Skeletal muscle cell (primary cell): Measurements from ENCODE around the gene KLK4.

Experiments
- DNase-seq: peaks from one replicate; pipeline ENCODE4 v3.0.0-alpha.2; 2010; ENCODE audit warnings: low read depth
- H3K4me3 ChIP-seq: 2 replicates; pipeline ENCODE4 v1.5.1; 2011; ENCODE audit warnings: low read depth, mild to moderate bottlenecking, control low read depth, low read length, moderate library complexity

The KLK4 gene

GRCh38 chr19:50891253-50891625 is 20.0 kb downstream of the KLK4 start:
- no peak for DNase-seq
- H3K4me3 ChIP-seq: no peak overlapping the region

DNA sequence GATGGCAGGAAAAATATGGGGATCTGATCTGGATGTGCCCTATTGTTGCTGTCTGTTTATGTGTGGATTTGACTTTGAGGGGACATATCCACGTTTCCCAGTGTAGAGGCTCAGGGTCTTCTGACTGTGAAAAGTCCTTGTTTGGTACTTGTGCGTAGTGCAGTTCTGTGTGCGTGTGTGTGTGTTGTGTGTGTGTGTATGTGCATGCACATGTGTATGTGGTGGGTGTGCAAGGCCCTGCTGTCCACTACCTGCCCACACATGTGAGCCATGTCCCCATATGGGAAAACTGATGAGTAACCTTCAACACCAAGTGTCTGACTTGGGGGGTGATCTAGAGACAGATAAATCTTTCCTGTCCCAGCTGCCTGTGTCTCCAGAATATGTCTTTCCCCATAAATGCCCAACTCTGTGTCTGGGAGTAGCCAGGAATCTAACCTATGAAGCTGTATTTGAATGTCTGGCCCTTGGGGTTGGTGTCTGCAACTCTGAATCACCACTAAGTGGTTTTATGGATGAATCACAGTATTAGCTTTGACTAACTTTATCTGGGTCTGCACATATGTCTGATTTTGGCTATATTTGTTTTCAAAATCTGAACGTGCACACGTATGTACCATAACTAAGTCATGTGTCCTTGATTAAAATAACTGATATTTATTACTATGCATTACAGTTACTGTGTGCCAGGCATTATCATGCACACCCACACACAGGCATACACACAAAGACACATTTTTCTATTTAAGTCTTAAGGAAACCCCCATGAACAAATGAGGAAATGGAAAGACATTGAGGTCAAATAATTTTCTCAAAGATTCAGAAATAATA is 20.6 kb downstream of the KLK4 start:
- no peak overlapping the region for H3K4me3 ChIP-seq
- DNase-seq: no peak

DNA sequence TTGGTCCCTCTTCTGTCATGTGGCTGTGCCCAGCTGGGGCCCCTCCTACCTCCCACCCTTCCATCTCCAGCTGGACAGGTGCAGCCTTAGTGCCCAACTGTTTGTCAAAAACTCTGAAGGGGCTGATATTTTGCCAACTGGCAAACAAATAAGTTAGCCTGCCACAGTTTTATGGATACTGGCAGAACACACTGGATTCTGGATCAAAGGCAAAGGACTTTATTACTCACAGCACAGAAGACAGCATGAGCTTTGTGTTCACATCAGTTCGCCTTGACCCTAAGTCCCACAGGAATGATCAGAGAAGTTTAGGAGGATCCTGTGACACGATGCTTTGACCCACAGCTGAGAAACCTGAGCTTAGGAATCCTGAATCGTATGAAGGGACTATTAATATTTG is 21.6 kb downstream of the KLK4 start:
- no peak overlapping the region for H3K4me3 ChIP-seq
- DNase-seq: no peak

GRCh38 chr19:50882188-50882587 is 29.0 kb downstream of the KLK4 start:
- H3K4me3 ChIP-seq: no peak overlapping the region
- DNase-seq: no peak

DNA sequence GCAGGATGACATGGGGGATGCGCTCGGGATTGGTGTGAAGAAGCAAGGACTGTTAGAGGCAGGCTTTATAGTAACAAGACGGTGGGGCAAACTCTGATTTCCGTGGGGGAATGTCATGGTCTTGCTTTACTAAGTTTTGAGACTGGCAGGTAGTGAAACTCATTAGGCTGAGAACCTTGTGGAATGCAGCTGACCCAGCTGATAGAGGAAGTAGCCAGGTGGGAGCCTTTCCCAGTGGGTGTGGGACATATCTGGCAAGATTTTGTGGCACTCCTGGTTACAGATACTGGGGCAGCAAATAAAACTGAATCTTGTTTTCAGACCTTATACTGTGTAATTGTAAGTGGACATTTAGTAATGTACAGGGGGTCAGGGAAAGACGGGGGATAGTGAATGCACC is 31.0 kb downstream of the KLK4 start:
- H3K4me3 ChIP-seq: no peak overlapping the region
- DNase-seq: no peak

DNA sequence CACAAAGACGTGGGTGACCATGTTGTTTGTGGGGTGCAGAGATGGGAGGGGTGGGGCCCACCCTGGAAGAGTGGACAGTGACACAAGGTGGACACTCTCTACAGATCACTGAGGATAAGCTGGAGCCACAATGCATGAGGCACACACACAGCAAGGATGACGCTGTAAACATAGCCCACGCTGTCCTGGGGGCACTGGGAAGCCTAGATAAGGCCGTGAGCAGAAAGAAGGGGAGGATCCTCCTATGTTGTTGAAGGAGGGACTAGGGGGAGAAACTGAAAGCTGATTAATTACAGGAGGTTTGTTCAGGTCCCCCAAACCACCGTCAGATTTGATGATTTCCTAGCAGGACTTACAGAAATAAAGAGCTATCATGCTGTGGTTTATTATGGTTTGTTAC is 32.3 kb downstream of the KLK4 start:
- no peak for DNase-seq

DNA sequence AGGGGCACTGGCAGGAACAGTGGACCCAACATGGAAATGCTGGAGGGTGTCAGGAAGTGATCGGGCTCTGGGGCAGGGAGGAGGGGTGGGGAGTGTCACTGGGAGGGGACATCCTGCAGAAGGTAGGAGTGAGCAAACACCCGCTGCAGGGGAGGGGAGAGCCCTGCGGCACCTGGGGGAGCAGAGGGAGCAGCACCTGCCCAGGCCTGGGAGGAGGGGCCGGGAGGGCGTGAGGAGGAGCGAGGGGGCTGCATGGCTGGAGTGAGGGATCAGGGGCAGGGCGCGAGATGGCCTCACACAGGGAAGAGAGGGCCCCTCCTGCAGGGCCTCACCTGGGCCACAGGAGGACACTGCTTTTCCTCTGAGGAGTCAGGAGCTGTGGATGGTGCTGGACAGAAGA is 33.9 kb downstream of the KLK4 start:
- no peak overlapping the region for H3K4me3 ChIP-seq
- DNase-seq: no peak

More for the DNA sequence above, 32.3 kb downstream of the KLK4 start:
- H3K4me3 ChIP-seq: no peak overlapping the region

DNA sequence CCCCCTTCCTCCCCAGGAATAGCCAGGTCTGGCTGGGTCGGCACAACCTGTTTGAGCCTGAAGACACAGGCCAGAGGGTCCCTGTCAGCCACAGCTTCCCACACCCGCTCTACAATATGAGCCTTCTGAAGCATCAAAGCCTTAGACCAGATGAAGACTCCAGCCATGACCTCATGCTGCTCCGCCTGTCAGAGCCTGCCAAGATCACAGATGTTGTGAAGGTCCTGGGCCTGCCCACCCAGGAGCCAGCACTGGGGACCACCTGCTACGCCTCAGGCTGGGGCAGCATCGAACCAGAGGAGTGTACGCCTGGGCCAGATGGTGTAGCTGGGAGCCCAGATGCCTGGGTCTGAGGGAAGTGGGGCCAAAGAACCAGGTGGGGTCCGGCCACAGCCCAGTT is 34.7 kb downstream of the KLK4 start:
- DNase-seq: no peak
- H3K4me3 ChIP-seq: no peak overlapping the region

DNA sequence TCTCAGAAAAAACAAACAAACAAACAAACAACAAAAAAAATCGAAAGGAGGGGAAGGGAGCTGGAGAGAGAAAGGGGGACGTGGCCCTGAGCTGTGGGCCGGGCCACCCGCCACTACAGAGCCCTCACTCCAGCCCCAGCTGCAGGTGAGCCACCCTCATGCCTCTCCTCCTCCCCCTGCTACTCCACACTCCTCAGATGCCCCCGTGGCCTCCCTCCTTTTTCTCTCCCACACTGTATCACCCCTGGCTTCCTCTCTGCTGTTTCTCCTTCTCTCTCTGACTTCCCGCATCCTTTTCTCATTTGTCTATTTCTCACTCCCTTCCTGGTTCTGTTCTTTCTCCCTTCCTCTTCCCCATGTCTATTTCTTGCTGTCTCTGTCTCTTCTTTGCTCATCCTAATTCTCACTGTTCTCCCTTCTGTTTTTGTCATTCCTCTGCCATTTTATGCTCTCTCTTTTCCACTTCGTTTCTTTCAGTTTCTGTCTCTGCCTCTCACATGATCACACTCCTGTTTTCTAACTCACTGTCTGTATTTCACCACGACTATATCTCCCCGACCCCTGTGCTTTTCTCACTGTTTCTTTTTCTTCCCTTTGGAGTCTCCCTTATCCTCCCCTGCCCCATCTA is 35.3 kb downstream of the KLK4 start:
- H3K4me3 ChIP-seq: no peak overlapping the region
- no peak for DNase-seq

DNA sequence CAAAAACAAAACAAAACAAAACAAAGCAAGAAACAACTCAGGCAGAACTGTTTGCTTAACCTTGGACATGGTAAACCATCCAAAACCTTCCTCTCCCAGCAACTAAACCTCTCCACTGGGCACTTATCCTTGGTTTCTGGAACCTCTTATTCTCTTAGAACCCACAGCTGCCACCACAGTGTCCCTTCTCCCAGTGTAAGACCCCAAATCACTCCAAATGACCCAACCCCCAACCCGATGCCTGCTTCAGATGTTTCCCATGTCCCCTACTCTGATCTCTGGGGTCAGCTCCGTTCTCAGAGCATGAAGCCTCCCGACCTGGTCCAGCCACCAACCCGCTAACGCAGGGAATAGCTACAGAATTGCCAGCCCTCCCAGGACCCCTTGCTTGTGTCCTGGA is 37.0 kb downstream of the KLK4 start:
- no peak for DNase-seq
- H3K4me3 ChIP-seq: no peak overlapping the region

GRCh38 chr19:50873056-50873455 is 38.1 kb downstream of the KLK4 start, which contains the start of gene KLK2:
Gene KLK2, plus strand, starts transcription at chr19:50873439. Its CDS starts 35 bp downstream, at chr19:50873474.
- no peak for DNase-seq
- no peak within 1 kb of the TSS for H3K4me3 ChIP-seq

GRCh38 chr19:50870417-50871089 is 40.6 kb downstream of the KLK4 start:
- H3K4me3 ChIP-seq: no peak overlapping the region
- DNase-seq: no peak

GRCh38 chr19:50869479-50869878 is 41.7 kb downstream of the KLK4 start:
- no peak for DNase-seq
- H3K4me3 ChIP-seq: no peak overlapping the region

GRCh38 chr19:50861496-50862286 is 49.5 kb downstream of the KLK4 start:
- no peak for DNase-seq
- H3K4me3 ChIP-seq: no peak overlapping the region

DNA sequence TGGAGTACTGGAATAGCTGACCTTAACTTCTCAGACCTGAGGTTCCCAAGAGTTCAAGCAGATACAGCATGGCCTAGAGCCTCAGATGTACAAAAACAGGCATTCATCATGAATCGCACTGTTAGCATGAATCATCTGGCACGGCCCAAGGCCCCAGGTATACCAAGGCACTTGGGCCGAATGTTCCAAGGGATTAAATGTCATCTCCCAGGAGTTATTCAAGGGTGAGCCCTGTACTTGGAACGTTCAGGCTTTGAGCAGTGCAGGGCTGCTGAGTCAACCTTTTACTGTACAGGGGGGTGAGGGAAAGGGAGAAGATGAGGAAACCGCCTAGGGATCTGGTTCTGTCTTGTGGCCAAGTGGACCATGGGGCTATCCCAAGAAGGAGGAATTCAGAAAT is 50.2 kb downstream of the KLK4 start:
- no peak overlapping the region for H3K4me3 ChIP-seq
- no peak for DNase-seq

DNA sequence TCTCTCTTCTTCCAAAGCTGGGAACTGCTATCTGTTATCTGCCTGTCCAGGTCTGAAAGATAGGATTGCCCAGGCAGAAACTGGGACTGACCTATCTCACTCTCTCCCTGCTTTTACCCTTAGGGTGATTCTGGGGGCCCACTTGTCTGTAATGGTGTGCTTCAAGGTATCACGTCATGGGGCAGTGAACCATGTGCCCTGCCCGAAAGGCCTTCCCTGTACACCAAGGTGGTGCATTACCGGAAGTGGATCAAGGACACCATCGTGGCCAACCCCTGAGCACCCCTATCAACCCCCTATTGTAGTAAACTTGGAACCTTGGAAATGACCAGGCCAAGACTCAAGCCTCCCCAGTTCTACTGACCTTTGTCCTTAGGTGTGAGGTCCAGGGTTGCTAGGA is 51.3 kb downstream of the KLK4 start:
- DNase-seq: no peak
- H3K4me3 ChIP-seq: no peak overlapping the region

- no peak for DNase-seq
- no peak overlapping the region for H3K4me3 ChIP-seq
Measured at GRCh38 chr19:50858886-50859285, 52.3 kb downstream of the KLK4 start.

- H3K4me3 ChIP-seq: no peak overlapping the region
- DNase-seq: no peak
Measured at GRCh38 chr19:50857366-50857765, 53.8 kb downstream of the KLK4 start.
